D721Med (cell line): ENCODE measurements around the gene NOC4L.

Source experiments
- DNase-seq: peaks from one replicate; pipeline ENCODE4 v3.0.0; 2011; ENCODE audit warnings: low spot score; ENCODE audit not compliant: insufficient read length
- FAIRE-seq: peaks from 2 replicates; lab custom pipeline; 2011; peaks lifted over from hg19 to GRCh38; lab: Jason Lieb, UNC
- CTCF ChIP-seq: IDR thresholded peaks from 2 replicates; pipeline ENCODE4 v1.5.1; 2012; ENCODE audit warnings: mild to moderate bottlenecking, control low read depth; ENCODE audit not compliant: insufficient read depth; ENCODE audit errors: missing control alignments

The NOC4L gene

GRCh38 chr12:132175496-132176384, 31.5 kb downstream of the NOC4L start:
- DNase-seq = no peak
- FAIRE-seq = no peak

GRCh38 chr12:132176385-132176919, 32.2 kb downstream of the NOC4L start:
- no peak for FAIRE-seq
- TF ChIP-seq CTCF = no peak
- DNase-seq = no peak

More at GRCh38 chr12:132175496-132176384, 31.5 kb downstream of the NOC4L start:
- TF ChIP-seq CTCF = no peak

GRCh38 chr12:132176920-132177551, 32.8 kb downstream of the NOC4L start:
- FAIRE-seq (no peak), DNase-seq (no peak)
- TF ChIP-seq CTCF = no peak

- DNase-seq (no peak), FAIRE-seq (no peak)
- no peak for TF ChIP-seq CTCF
These were observed 34.1 kb downstream of the NOC4L start for GRCh38 chr12:132178316-132178715.

GRCh38 chr12:132178801-132179401, 34.6 kb downstream of the NOC4L start:
- no peak for FAIRE-seq
- DNase-seq = no peak
- TF ChIP-seq CTCF = no peak

GRCh38 chr12:132179431-132180362, 35.4 kb downstream of the NOC4L start:
- FAIRE-seq (no peak), DNase-seq (no peak)
- no peak for TF ChIP-seq CTCF
